Measurements from ENCODE around the gene NRP1.

- TF ChIP-seq POLR2A (IDR thresholded peaks at IDR 0.05) (no peak), CTCF (IDR thresholded peaks at IDR 0.05) (no peak)
These were observed 40.8 kb downstream of the NRP1 start for GRCh38 chr10:33293531-33294170.
